HCT116 (cell line): ENCODE measurements around the gene CPNE8. TPM values are rescaled to one million over a fixed set of nuclear protein-coding genes. Genes with fewer than 3 reads are reported as not detected.

Experiments
- ATAC-seq: fragments of 200-7000 bp; cut with Tn5 transposase; 2 replicates; pipeline ENCODE4 v1.9.1; 2020; ENCODE audit warnings: mild to moderate bottlenecking, moderate library complexity
- BruUV-seq: library from RNA; stranded (reverse); fragments of 400-500 nt; replicated peaks from 2 replicates; lab custom pipeline; 2021; lab: Mats Ljungman, UMichigan
- CTCF ChIA-PET: fragments of 300-600 bp; sonication (Branson Sonifier 250); formaldehyde crosslinking; loops from one replicate; lab custom pipeline; 2021; ENCODE audit warnings: antibody characterized with exemption; lab: Charles Lee
- POLR2A ChIA-PET: fragments of 300-600, 350-600 bp; sonication (Branson Sonifier 250); formaldehyde crosslinking; loops from one replicate; lab custom pipeline; 2021; ENCODE audit warnings: antibody characterized with exemption; lab: Charles Lee
- RAD21 ChIA-PET, 2 experiments: fragments of 300-600 bp; sonication (Branson Sonifier 250); formaldehyde crosslinking; loops; one replicate each; lab custom pipeline; 2023; ENCODE audit warnings: low total read pairs in 2 of 2; ENCODE audit not compliant: uncharacterized antibody in 2 of 2, unreplicated experiment in 2 of 2, low non-redundant PET in 1 of 2; lab: Charles Lee
- DNase-seq: peaks from one replicate; pipeline ENCODE4 v3.0.0-alpha.2; 2010; ENCODE audit warnings: low read depth, low spot score
- H2AFZ ChIP-seq: fragments of 200-600 bp; shearing (Covaris generic), sonication (generic); 2 replicates; pipeline ENCODE4 v1.6.1; 2017; ENCODE audit warnings: low read depth, mixed run types, mixed read lengths, antibody characterized with exemption, low read length; ENCODE audit not compliant: poor library complexity, severe bottlenecking
- H3K27ac ChIP-seq: 2 replicates; pipeline ENCODE4 v1.5.1; 2012; ENCODE audit warnings: low read depth, low read length
- H3K27me3 ChIP-seq: fragments of 200-600 bp; sonication (generic); 2 replicates; pipeline ENCODE4 v1.6.1; 2016; ENCODE audit warnings: mixed run types, low read length, mixed read lengths; ENCODE audit not compliant: insufficient read depth
- H3K36me3 ChIP-seq, 2 experiments: fragments of 200-500 bp in 1 of 2; fragments of 200-600 bp in 1 of 2; sonication (Bioruptor generic) in 1 of 2; sonication (generic) in 1 of 2; 2 replicates each; pipeline versions ENCODE4 v1.5.1 to v1.6.1; 2014 to 2016; ENCODE audit warnings: low read length in 2 of 2, inconsistent platforms in 1 of 2, mixed read lengths in 1 of 2, mixed run types in 1 of 2; ENCODE audit not compliant: insufficient read depth in 2 of 2, control insufficient read depth in 1 of 2
- H3K4me1 ChIP-seq, 2 experiments: fragments of 200-600 bp in 1 of 2; sonication (generic) in 1 of 2; 2 replicates each; pipeline versions ENCODE4 v1.5.1 to v1.6.1; 2012 to 2017; ENCODE audit warnings: low read length in 2 of 2, inconsistent platforms in 1 of 2, mild to moderate bottlenecking in 1 of 2, mixed read lengths in 1 of 2, mixed run types in 1 of 2, moderate library complexity in 1 of 2; ENCODE audit not compliant: insufficient read depth in 2 of 2, control insufficient read depth in 1 of 2
- H3K4me2 ChIP-seq: fragments of 200-600 bp; sonication (generic); 2 replicates; pipeline ENCODE4 v1.6.1; 2017; ENCODE audit warnings: mixed run types, low read length, mixed read lengths
- H3K4me3 ChIP-seq, 2 experiments: fragments of 200-600 bp in 1 of 2; sonication (generic) in 1 of 2; replicated peaks in 1 of 2; 2 replicates each; pipeline ENCODE4 v1.5.1; 2011 to 2016; ENCODE audit warnings: low read length in 2 of 2, control low read depth in 1 of 2, low read depth in 1 of 2, mild to moderate bottlenecking in 1 of 2, mixed read lengths in 1 of 2, mixed run types in 1 of 2
- H3K79me2 ChIP-seq: fragments of 200-600 bp; sonication (generic); 2 replicates; pipeline ENCODE4 v1.6.1; 2017; ENCODE audit warnings: mild to moderate bottlenecking, mixed run types, low read length, moderate library complexity, mixed read lengths; ENCODE audit not compliant: insufficient read depth
- H3K9ac ChIP-seq: fragments of 200-600 bp; sonication (generic); 2 replicates; pipeline ENCODE4 v1.6.1; 2016; ENCODE audit warnings: low read length, mixed read lengths
- H3K9me2 ChIP-seq: fragments of 200-600 bp; sonication (generic), shearing (Covaris generic); 2 replicates; pipeline ENCODE4 v1.6.1; 2017; ENCODE audit warnings: mixed run types, mild to moderate bottlenecking, moderate library complexity; ENCODE audit not compliant: insufficient read depth
- H3K9me3 ChIP-seq, 2 experiments: fragments of 200-500 bp in 1 of 2; fragments of 200-600 bp in 1 of 2; sonication (Bioruptor generic) in 1 of 2; sonication (generic) in 1 of 2; 2 replicates each; pipeline ENCODE4 v1.6.1; 2014 to 2017; ENCODE audit warnings: low read length in 2 of 2, mixed read lengths in 2 of 2, inconsistent platforms in 1 of 2, low read depth in 1 of 2, mild to moderate bottlenecking in 1 of 2, mixed run types in 1 of 2, moderate library complexity in 1 of 2; ENCODE audit not compliant: control insufficient read depth in 1 of 2, insufficient read depth in 1 of 2
- H4K20me1 ChIP-seq: fragments of 200-600 bp; sonication (generic), shearing (Covaris generic); 2 replicates; pipeline ENCODE4 v1.6.1; 2017; ENCODE audit warnings: mixed run types, mild to moderate bottlenecking, moderate library complexity; ENCODE audit not compliant: insufficient read depth
- CTCF ChIP-seq, 3 experiments: fragments of 200-600 bp in 1 of 3; sonication (generic) in 1 of 3; IDR thresholded peaks in 2 of 3; conservative IDR thresholded peaks in 1 of 3; 2 replicates each; pipeline ENCODE4 v1.5.1; 2012 to 2017; ENCODE audit warnings: low read depth in 2 of 3, low read length in 2 of 3, antibody characterized with exemption in 1 of 3, borderline replicate concordance in 1 of 3, control low read depth in 1 of 3, mild to moderate bottlenecking in 1 of 3, mixed read lengths in 1 of 3, mixed run types in 1 of 3, moderate library complexity in 1 of 3; ENCODE audit not compliant: insufficient read depth in 1 of 3
- ELF1 ChIP-seq: IDR thresholded peaks from 2 replicates; pipeline ENCODE4 v1.6.1; 2012; ENCODE audit warnings: low read depth, borderline replicate concordance
- EZH2phosphoT487 ChIP-seq: fragments of 200-600 bp; IDR thresholded peaks from 2 replicates; pipeline ENCODE4 v1.6.1; 2018; ENCODE audit warnings: antibody characterized with exemption, borderline replicate concordance
- RAD21 ChIP-seq: IDR thresholded peaks from 2 replicates; pipeline ENCODE4 v1.6.1; 2012; ENCODE audit warnings: low read depth, mild to moderate bottlenecking
- ZBTB33 ChIP-seq: IDR thresholded peaks from 2 replicates; pipeline ENCODE4 v1.6.1; 2011; ENCODE audit warnings: mild to moderate bottlenecking, low read length, moderate library complexity; ENCODE audit not compliant: insufficient replicate concordance; ENCODE audit errors: extremely low read depth
- intact Hi-C: fragments of 100-400 bp; cut with micrococcal nuclease; formaldehyde crosslinking; loops from 2 replicates; pipeline ENCODE4 v1.10.0; 2022
- total RNA-seq: library from RNA; stranded (reverse); gene quantifications from one replicate; pipeline ENCODE4 v1.2.1, GENCODE V29; 2021; ENCODE audit not compliant: unreplicated experiment

The CPNE8 gene
- total RNA-seq, 1 experiment from 2014 or later: 14.2 TPM

DNA sequence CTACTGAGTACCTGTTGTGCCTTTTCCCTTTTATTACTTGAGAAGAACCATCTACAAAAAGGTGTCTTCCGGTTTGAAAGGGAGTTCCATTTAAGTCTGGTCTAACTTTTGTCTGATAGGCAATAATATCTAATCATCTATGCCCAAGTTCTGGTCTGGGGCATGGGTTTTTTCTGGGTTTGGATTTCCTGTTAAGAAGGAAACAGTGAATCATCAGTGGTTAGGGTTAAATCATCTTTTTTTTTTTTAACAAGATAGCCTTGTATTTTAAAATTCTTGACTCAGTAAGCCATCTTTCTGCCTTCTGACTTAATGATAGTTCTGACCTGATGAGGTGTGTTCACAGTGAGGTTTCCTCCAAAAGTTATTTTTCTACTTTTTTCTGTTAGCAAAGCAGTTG, 29.3 kb upstream of the CPNE8 start (continued):
- TF ChIP-seq ZBTB33 (no peak), EZH2phosphoT487 (no peak)

DNA sequence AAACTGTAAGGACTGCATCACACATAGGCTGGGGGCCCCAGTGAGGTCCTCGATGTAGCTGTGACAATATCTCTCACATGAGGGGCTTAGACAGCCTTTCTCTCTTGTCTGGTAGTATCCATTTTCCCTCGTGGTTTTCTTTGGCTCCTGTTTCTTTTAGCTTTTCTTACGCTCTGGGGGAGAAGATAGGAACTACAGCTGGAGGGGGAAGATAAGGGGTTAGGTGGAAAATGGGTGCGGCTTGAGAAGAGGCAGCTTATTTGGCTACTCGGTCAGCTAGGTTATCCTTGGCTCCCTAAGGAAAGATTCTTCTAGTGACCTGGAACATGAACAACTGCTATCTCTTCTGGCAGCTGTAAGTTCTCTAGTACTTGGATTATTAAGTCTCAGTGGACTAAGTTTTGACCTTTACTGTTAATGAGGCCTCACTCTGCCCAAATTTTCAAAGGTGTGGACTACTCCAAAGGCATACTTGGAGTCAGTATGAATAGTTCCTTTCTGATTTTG, 28.7 kb upstream of the CPNE8 start:
- CTCF ChIA-PET: interaction anchor here (1.2 kb wide), 1 partner anchor 13 kb away, joined by 5 read pairs; no protein-coding TSS in a partner anchor
- intact Hi-C loops: no loop called here
- H3K27ac ChIP-seq: no peak overlapping the region
- H3K9ac ChIP-seq: no peak overlapping the region
- H3K4me3 ChIP-seq: no peak overlapping the region
- H4K20me1 ChIP-seq: no peaks in the 10 kb centered on the region
- no peaks in the 10 kb centered on the region for H3K27me3 ChIP-seq
- H3K4me1 ChIP-seq: peaks cover 0 to 8% of the 10 kb centered on the region in 2 experiments; a peak in 2 of 4 replicates
- H3K9me2 ChIP-seq: no peaks in the 10 kb centered on the region
- H3K79me2 ChIP-seq: no peaks in the 10 kb centered on the region
- no peaks in the 10 kb centered on the region for H3K9me3 ChIP-seq
- ATAC-seq (no peak), DNase-seq (no peak)
- no peak overlapping the region for H2AFZ ChIP-seq
- BruUV-seq: no TSS peak
- no peak for TF ChIP-seq EZH2phosphoT487
- TF ChIP-seq CTCF (IDR thresholded peaks at IDR 0.05 in 2 of 3, conservative IDR thresholded peaks at IDR 0.05 in 1 of 3; ENCODE audit: borderline replicate concordance in 1 of 3, insufficient read depth in 1 of 3, low read depth in 2 of 3, low read length in 2 of 3): 0 out of 6 replicates have a peak, but pooled peaks of 1 of the 3 experiments have one; percentile 5
- no peak for TF ChIP-seq RAD21
- TF ChIP-seq ZBTB33: no peak
- TF ChIP-seq ELF1: no peak
- RAD21 ChIA-PET: no interaction called here
- no peak overlapping the region for H3K4me2 ChIP-seq
- H3K36me3 ChIP-seq: no peaks in the 10 kb centered on the region
- POLR2A ChIA-PET: no interaction called here
